ENCODE results near the gene RARB. TPM values are rescaled to one million over a fixed set of nuclear protein-coding genes. Genes with fewer than 3 reads are reported as not detected.

Gene RARB
- total RNA-seq, 1 experiment from 2014 or later = 0.24 TPM

- POLR2A ChIA-PET (ENCODE audit: low non-redundant PET) = no interaction called here
- H3K27ac ChIP-seq (ENCODE audit: low read depth, low read length, poor library complexity, severe bottlenecking) = no peak overlapping the region
- H3K4me1 ChIP-seq (ENCODE audit: insufficient read depth, low read length, poor library complexity, severe bottlenecking) = no peaks in the 10 kb centered on the region
- no peaks in the 10 kb centered on the region for H3K9me3 ChIP-seq (ENCODE audit: low read depth, low read length, poor library complexity, severe bottlenecking)
- no peaks in the 10 kb centered on the region for H3K27me3 ChIP-seq (replicated peaks; ENCODE audit: insufficient read depth, low read depth, low read length, poor library complexity)
- TF ChIP-seq EZH2 (IDR thresholded peaks at IDR 0.05; ENCODE audit: borderline replicate concordance, low read depth, low read length, poor library complexity, severe bottlenecking) = no peak
- TF ChIP-seq CTCF (conservative IDR thresholded peaks at IDR 0.05; ENCODE audit: low read depth, low read length) = no peak
- no peak for DNase-seq (ENCODE audit: low spot score)
- no TSS peak for BruUV-seq (replicated peaks)
- H3K36me3 ChIP-seq (ENCODE audit: insufficient read depth, low read length, poor library complexity, severe bottlenecking) = peaks cover 51% of the 10 kb centered on the region
- no peak overlapping the region for H3K4me3 ChIP-seq (ENCODE audit: low read depth, low read length, poor library complexity, severe bottlenecking)
- intact Hi-C loops (cut with micrococcal nuclease; ENCODE audit: unreplicated experiment) = no loop called here
- CTCF ChIA-PET = no interaction called here
These were observed 191.3 kb downstream of the RARB start for GRCh38 chr3:25619382-25619781.

- intact Hi-C loops (cut with micrococcal nuclease; ENCODE audit: unreplicated experiment) = no loop called here
- POLR2A ChIA-PET (ENCODE audit: low non-redundant PET) = interaction anchor here (0.6 kb wide), 1 partner anchor 574 kb away, joined by 3 read pairs; no protein-coding TSS in a partner anchor
- TF ChIP-seq CTCF (conservative IDR thresholded peaks at IDR 0.05; ENCODE audit: low read depth, low read length) (no peak), EZH2 (IDR thresholded peaks at IDR 0.05; ENCODE audit: borderline replicate concordance, low read depth, low read length, poor library complexity, severe bottlenecking) (no peak)
These were observed 192.4 kb downstream of the RARB start for GRCh38 chr3:25620493-25620892.

GRCh38 chr3:25621087-25621486 is 193.0 kb downstream of the RARB start:
- ChIA-PET CTCF (no interaction called here), POLR2A (ENCODE audit: low non-redundant PET) (no interaction called here)
- Histone ChIP-seq H3K4me1 (ENCODE audit: insufficient read depth, low read length, poor library complexity, severe bottlenecking) (no peaks in the 10 kb centered on the region), H3K27me3 (replicated peaks; ENCODE audit: insufficient read depth, low read depth, low read length, poor library complexity) (no peaks in the 10 kb centered on the region), H3K4me3 (ENCODE audit: low read depth, low read length, poor library complexity, severe bottlenecking) (no peak overlapping the region), H3K9me3 (ENCODE audit: low read depth, low read length, poor library complexity, severe bottlenecking) (no peaks in the 10 kb centered on the region), H3K36me3 (ENCODE audit: insufficient read depth, low read length, poor library complexity, severe bottlenecking) (peaks cover 54% of the 10 kb centered on the region), H3K27ac (ENCODE audit: low read depth, low read length, poor library complexity, severe bottlenecking) (no peak overlapping the region)
- BruUV-seq (replicated peaks) = no TSS peak
- intact Hi-C loops (cut with micrococcal nuclease; ENCODE audit: unreplicated experiment) = no loop called here
- DNase-seq (ENCODE audit: low spot score) = no peak
- TF ChIP-seq CTCF (conservative IDR thresholded peaks at IDR 0.05; ENCODE audit: low read depth, low read length) (no peak), EZH2 (IDR thresholded peaks at IDR 0.05; ENCODE audit: borderline replicate concordance, low read depth, low read length, poor library complexity, severe bottlenecking) (no peak)

More at GRCh38 chr3:25620493-25620892, 192.4 kb downstream of the RARB start:
- CTCF ChIA-PET = no interaction called here
- H3K4me1 ChIP-seq (ENCODE audit: insufficient read depth, low read length, poor library complexity, severe bottlenecking) = no peaks in the 10 kb centered on the region
- H3K9me3 ChIP-seq (ENCODE audit: low read depth, low read length, poor library complexity, severe bottlenecking) = no peaks in the 10 kb centered on the region
- H3K4me3 ChIP-seq (ENCODE audit: low read depth, low read length, poor library complexity, severe bottlenecking) = no peak overlapping the region
- H3K27me3 ChIP-seq (replicated peaks; ENCODE audit: insufficient read depth, low read depth, low read length, poor library complexity) = no peaks in the 10 kb centered on the region
- no peak for DNase-seq (ENCODE audit: low spot score)
- peaks cover 51% of the 10 kb centered on the region for H3K36me3 ChIP-seq (ENCODE audit: insufficient read depth, low read length, poor library complexity, severe bottlenecking)
- no TSS peak for BruUV-seq (replicated peaks)
- no peak overlapping the region for H3K27ac ChIP-seq (ENCODE audit: low read depth, low read length, poor library complexity, severe bottlenecking)
